Measurements from ENCODE around the gene NDUFA11. TPM values are rescaled to one million over a fixed set of nuclear protein-coding genes. Genes with fewer than 3 reads are reported as not detected.
A peak's percentile ranks its signal among the peaks of the same experiment; 100 is the strongest.
"Not testable (repeated sequence)": the region's sequence is repeated elsewhere in the genome, so short reads cannot be mapped to it uniquely, and the experiment has no call there.

NDUFA11 gene
- total RNA-seq, 3 donors from 2014 or later, result 186 to 278 (median 186) TPM

DNA sequence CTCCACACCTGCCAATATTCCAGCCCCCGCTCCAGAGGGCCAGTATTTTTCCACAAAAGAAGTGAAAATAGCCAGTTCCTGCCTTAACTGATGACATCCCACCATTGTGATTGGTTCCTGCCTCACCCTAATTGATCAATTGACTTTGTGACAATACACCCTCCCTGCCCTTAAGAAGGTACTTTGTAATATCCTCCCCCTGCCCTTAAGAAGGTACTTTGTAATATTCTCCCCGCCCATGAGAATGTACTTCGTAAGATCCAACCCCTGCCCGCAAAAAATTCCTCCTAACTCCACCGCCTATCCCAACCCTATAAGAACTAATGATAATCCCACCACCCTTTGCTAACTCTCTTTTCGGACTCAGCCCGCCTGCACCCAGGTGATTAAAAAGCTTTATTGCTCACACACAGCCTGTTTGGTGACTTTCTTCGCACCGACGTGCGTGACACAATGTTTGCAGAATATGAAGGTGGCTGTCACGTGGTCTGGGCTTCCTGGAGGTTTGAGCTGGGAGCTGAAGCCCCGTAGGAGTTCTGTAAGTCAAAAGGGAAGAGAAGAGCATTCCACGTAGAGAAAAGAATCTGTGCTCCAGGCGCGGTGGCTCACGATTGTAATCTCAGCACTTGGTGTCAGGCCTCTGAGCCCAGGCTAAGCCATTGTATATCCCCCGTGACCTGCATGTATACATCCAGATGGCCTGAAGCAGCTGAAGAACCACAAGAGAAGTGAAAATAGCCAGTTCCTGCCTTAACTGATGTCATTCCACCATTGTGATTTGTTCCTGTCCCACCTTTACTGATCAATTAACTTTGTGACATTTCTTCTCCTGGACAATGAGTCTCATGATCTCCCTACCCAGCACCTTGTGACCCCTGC, 46.1 kb downstream of the NDUFA11 start:
- no peaks in the 10 kb centered on the region for H3K9me3 ChIP-seq
- no peaks in the 10 kb centered on the region for H3K36me3 ChIP-seq
- H3K27me3 ChIP-seq, result no peaks in the 10 kb centered on the region
- no peaks in the 10 kb centered on the region for H3K4me1 ChIP-seq
- no peak overlapping the region for H3K27ac ChIP-seq
- no peak for DNase-seq (ENCODE audit: low spot score in 2 of 2)
- no peak overlapping the region for H3K4me3 ChIP-seq
- TF ChIP-seq POLR2A (IDR thresholded peaks at IDR 0.05) (no peak), POLR2AphosphoS5 (IDR thresholded peaks at IDR 0.05) (no peak)
- TF ChIP-seq, protein P1, sequence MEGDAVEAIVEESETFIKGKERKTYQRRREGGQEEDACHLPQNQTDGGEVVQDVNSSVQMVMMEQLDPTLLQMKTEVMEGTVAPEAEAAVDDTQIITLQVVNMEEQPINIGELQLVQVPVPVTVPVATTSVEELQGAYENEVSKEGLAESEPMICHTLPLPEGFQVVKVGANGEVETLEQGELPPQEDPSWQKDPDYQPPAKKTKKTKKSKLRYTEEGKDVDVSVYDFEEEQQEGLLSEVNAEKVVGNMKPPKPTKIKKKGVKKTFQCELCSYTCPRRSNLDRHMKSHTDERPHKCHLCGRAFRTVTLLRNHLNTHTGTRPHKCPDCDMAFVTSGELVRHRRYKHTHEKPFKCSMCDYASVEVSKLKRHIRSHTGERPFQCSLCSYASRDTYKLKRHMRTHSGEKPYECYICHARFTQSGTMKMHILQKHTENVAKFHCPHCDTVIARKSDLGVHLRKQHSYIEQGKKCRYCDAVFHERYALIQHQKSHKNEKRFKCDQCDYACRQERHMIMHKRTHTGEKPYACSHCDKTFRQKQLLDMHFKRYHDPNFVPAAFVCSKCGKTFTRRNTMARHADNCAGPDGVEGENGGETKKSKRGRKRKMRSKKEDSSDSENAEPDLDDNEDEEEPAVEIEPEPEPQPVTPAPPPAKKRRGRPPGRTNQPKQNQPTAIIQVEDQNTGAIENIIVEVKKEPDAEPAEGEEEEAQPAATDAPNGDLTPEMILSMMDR (IDR thresholded peaks at IDR 0.05), result no peak
- intact Hi-C loops (cut with DNase I; ENCODE audit: low total_unique reads), result no loop called here

DNA sequence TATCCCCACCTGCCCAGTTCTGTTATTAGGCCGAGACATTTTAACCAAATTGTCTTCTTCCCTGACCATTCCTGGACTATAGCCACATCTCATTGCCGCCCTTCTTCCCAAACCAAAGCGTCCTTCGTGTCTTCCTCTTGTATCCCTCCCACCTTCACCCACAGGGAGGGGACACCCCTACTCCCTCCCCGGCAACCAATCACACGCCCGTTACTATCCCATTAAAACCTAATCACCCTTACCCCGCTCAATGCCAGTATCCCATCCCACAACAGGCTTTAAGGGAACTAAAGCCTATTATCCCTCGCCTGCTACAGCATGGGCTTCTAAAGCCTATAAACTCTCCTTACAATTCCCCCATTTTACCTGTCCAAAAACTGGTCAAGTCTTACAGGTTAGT, 48.4 kb downstream of the NDUFA11 start:
- intact Hi-C loops (cut with DNase I; ENCODE audit: low total_unique reads); H3K27ac ChIP-seq; H3K9me3 ChIP-seq; H3K4me1 ChIP-seq; DNase-seq (ENCODE audit: low spot score in 2 of 2); H3K4me3 ChIP-seq; H3K27me3 ChIP-seq; H3K36me3 ChIP-seq: not testable (repeated sequence)

DNA sequence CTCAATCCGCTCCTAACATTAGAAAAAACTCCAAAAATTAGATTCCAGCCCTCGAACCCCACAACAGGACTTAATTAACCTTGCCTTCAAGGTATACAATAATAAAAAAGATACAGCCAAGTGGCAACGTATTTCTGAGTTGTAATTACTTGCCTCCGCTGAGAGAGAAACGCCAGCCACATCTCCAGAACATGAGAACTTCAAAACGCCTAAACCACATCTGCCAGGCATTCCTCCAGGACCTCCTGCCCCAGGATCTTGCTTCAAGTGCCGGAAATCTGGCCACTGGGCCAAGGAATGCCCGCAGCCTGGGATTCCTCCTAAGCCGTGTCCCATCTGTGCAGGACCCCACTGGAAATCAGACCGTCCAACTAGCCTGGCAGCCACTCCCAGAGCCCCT, 49.5 kb downstream of the NDUFA11 start:
- H3K9me3 ChIP-seq; H3K36me3 ChIP-seq; intact Hi-C loops (cut with DNase I; ENCODE audit: low total_unique reads); H3K4me3 ChIP-seq; H3K27ac ChIP-seq; H3K4me1 ChIP-seq; DNase-seq (ENCODE audit: low spot score in 2 of 2); H3K27me3 ChIP-seq: not testable (repeated sequence)

DNA sequence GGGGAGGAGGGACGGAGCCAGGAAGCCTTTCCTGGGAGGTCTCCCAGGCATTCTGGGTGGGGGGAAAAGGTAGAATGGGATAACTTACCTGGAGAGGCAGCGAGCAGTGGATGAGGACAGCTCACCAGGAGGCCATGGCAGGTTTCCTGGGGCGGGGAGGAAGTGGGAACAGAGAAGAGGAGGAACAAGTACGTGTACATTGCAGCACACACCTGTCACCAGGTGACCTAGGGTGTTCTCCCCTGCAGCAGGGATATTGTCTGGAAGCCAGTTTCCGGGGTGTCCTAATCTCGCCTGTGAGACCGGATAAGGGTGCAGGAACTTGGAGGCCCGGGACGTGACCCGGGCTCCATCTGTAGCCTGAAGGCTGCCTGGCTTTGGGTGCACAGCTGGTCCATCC, 52.3 kb downstream of the NDUFA11 start, which contains the start of gene FUT3:
FUT3 (minus strand) TSS at position 148 of the 400 bp plus-strand sequence.
- peak within 1 kb of the TSS; percentile 52 to 54 for H3K27ac ChIP-seq

DNA sequence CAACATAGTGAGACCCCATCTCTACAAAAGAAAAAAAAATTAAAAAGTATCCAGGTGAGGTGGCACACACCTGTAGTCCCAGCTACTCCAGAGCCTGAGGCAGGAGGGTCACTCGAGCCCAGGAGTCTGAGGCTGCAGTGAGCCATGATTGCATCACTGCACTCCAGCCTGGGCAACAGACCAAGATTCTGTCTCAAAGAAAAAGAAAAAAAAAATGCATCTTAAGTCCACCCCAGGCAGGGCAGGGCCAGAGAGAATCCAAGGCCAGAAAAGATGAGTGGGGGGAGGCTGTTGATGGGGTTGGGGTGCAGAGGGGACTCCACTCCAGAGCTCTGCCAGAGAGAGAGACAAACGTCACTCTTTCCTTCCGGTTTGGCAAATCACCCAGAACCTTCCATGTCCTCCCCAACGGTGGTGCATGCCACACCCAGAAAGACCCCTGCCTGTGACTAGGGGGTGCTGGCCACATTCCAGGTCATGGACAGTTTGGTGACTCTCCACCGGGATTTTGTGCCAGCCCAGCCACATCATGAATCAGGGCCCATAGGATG, 52.8 kb downstream of the NDUFA11 start:
- intact Hi-C loops (cut with DNase I; ENCODE audit: low total_unique reads), result no loop called here
- Histone ChIP-seq H3K4me1 (no peaks in the 10 kb centered on the region), H3K9me3 (no peaks in the 10 kb centered on the region), H3K36me3 (no peaks in the 10 kb centered on the region), H3K27ac (peak overlapping the region; percentile 52 to 54), H3K4me3 (peak overlapping the region in 1 of 3 donors; percentile 6), H3K27me3 (no peaks in the 10 kb centered on the region)
- peak in 1 of 2 donors; percentile 53 for DNase-seq (ENCODE audit: low spot score in 2 of 2)
- TF ChIP-seq POLR2AphosphoS5 (IDR thresholded peaks at IDR 0.05), result peak in 1 of 3 donors; percentile 19
- TF ChIP-seq POLR2A (IDR thresholded peaks at IDR 0.05), result no peak
- TF ChIP-seq, protein P1 (IDR thresholded peaks at IDR 0.05), result no peak

More for the DNA sequence above, 52.3 kb downstream of the NDUFA11 start, which contains the start of gene FUT3:
- Histone ChIP-seq H3K4me1 (no peaks in the 10 kb centered on the region), H3K4me3 (peak within 1 kb of the TSS in 1 of 3 donors; percentile 6), H3K27me3 (no peaks in the 10 kb centered on the region), H3K36me3 (no peaks in the 10 kb centered on the region), H3K9me3 (no peaks in the 10 kb centered on the region)
- intact Hi-C loops (cut with DNase I; ENCODE audit: low total_unique reads), result no loop called here
- TF ChIP-seq POLR2AphosphoS5 (IDR thresholded peaks at IDR 0.05), result no peak
- no peak for TF ChIP-seq POLR2A (IDR thresholded peaks at IDR 0.05)
- TF ChIP-seq, protein P1 (IDR thresholded peaks at IDR 0.05), result no peak
- peak in 1 of 2 donors; percentile 47 for DNase-seq (ENCODE audit: low spot score in 2 of 2)

DNA sequence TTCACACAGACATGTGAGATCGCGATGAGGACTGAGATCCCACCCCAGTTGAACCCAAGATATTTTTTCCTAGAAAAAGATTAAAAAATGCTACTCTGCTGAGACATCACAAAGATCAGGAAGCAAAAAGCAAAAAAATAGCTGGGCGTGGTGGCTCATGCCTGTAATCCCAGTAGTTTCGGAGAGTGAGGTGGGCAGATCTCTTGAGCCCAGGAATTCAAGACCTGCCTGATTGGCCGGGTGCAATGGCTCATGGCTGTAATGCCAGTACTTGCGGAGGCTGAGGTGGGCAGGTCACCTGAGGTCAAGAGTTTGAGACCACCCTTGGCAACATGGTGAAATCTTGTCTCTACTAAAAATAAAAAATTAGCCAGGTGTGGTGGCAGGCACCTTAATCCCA, 53.4 kb downstream of the NDUFA11 start:
- Histone ChIP-seq H3K27me3 (no peaks in the 10 kb centered on the region), H3K27ac (no peak overlapping the region), H3K36me3 (no peaks in the 10 kb centered on the region), H3K4me1 (no peaks in the 10 kb centered on the region), H3K4me3 (no peak overlapping the region), H3K9me3 (no peaks in the 10 kb centered on the region)
- TF ChIP-seq POLR2A (IDR thresholded peaks at IDR 0.05) (no peak), POLR2AphosphoS5 (IDR thresholded peaks at IDR 0.05) (no peak)
- TF ChIP-seq, protein P1 (IDR thresholded peaks at IDR 0.05), result no peak
- intact Hi-C loops (cut with DNase I; ENCODE audit: low total_unique reads), result no loop called here
- DNase-seq (ENCODE audit: low spot score in 2 of 2), result no peak

DNA sequence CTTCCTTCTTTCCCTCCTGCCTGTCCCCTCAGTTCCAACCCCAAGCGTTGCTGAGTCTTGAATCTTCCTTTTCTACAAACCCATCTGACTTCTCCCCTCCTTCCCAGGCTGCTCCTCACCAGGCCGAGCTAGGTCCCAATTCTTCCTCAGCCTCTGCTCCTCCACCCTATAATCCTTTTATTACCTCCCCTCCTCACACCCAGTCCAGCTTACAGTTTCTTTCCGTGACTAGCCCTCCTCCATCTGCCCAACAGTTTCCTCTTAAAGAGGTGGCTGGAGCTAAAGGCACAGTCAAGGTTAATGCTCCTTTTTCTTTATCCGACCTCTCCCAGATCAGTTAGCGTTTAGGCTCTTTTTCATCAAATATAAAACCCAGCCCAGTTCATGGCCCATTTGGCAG, 55.0 kb downstream of the NDUFA11 start:
- H3K36me3 ChIP-seq; H3K4me1 ChIP-seq; H3K27ac ChIP-seq; H3K9me3 ChIP-seq; DNase-seq (ENCODE audit: low spot score in 2 of 2); H3K4me3 ChIP-seq; intact Hi-C loops (cut with DNase I; ENCODE audit: low total_unique reads); H3K27me3 ChIP-seq: not testable (repeated sequence)

DNA sequence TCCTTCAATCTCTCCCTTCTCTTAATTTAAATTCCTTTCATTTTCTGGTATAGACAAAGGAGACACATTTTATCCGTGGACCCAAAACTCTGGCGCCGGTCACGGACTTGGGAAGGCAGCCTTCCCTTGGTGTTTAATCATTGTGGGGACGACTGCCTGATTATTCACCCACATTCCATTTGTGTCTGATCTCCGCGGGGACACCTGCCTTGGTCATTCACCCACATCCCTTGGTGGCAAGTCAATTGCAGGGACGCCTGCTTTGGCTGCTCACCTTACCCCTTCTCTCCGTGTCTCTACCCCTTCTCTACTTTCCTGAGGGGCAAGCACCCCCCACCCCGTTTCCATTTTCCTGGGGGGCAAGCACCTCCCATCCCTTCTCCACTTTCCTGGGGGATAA, 55.7 kb downstream of the NDUFA11 start:
- H3K36me3 ChIP-seq; H3K4me3 ChIP-seq; intact Hi-C loops (cut with DNase I; ENCODE audit: low total_unique reads); H3K4me1 ChIP-seq; H3K27ac ChIP-seq; DNase-seq (ENCODE audit: low spot score in 2 of 2); H3K9me3 ChIP-seq; H3K27me3 ChIP-seq: not testable (repeated sequence)

All from breast epithelium (tissue), 4 donors.